ENCODE results near the gene NAPEPLD. TPM values are rescaled to one million over a fixed set of nuclear protein-coding genes. Genes with fewer than 3 reads are reported as not detected.
A peak's percentile ranks its signal among the peaks of the same experiment; 100 is the strongest.
"Not testable (repeated sequence)": the region's sequence is repeated elsewhere in the genome, so short reads cannot be mapped to it uniquely, and the experiment has no call there.

NAPEPLD gene
- total RNA-seq, 4 donors from 2014 or later = 51.9 to 179 (median 81.8) TPM

DNA sequence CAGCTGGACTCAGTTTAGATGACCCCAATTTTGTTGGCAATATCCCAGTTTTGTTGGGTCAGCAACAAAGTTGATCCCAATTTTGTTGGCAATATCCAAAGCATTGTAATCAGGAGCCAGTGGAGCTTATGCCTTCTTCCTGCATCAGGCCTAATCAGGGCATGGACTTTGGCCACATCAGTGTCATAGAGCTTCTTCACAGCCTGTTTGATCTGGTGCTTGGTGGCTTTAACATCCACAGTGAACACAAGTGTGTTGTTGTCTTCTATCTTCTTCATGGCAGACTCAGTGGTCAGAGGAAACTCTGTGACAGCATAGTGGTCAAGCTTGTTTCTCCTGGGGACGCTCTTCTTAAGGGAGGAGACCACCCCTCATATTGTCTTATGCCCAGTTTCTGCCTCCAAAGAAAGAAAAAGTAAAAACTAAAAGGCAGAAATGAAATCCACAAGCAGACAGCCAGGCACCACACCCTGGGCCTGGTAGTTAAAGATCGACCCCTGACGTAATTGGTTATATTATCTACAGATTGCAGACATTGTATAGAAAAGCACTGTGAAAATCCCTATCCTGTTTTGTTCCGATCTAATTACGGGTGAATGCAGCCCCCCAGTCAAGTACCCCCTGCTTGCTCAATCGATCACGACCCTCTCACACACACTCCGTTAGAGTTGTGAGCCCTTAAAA, 3.2 kb upstream of the NAPEPLD start:
- Histone ChIP-seq H3K4me1 (peaks cover 4 to 43% (median 20%) of the 10 kb centered on the region in 4 donors), H3K27ac (peak overlapping the region; percentile 78 to 97 (median 96))
- TF ChIP-seq POLR2A (IDR thresholded peaks at IDR 0.05) = peak; percentile 29
- TF ChIP-seq POLR2AphosphoS5 (IDR thresholded peaks at IDR 0.05) = peak in 2 of 3 donors; percentile 58 to 61
- H3K36me3 ChIP-seq; H3K9me3 ChIP-seq; H3K27me3 ChIP-seq; intact Hi-C loops (cut with DNase I; ENCODE audit: low total_unique reads); H3K4me3 ChIP-seq; in situ Hi-C loops (cut with MboI; ENCODE audit: low pct_ligation_motif_present in 1 of 4, low pct_unique_long_range_greater_than_20kb in 1 of 4, low sequenced_read_pairs in 3 of 4): not testable (repeated sequence)
- peak; percentile 64 for DNase-seq
- 74 to 89% methylated on average over 6 to 8 of the region's 8 CpGs for WGBS, 2 donors (ENCODE audit: low coverage in 1 of 2)

DNA sequence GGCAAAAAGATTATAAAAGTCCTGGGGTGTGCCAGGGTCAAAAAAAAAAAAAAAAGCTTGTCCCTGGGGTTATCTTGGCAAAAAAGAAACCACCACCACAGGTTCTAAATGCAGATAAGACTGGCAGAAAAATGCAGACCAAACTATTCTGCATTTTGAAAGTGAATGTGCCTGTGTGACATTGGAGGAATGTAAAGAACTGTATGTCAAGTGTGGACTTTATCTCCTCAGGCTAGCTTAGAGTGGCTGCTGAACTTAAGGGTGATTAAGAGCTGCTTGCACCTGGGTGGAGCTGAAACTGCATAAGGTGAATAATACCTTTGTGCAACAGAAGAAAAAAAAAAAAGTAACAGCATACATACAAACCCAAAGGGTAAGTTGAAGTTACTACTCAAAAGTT, 1.3 kb upstream of the NAPEPLD start:
- Histone ChIP-seq H3K4me3 (peak overlapping the region in 1 of 4 donors; percentile 77), H3K9me3 (no peaks in the 10 kb centered on the region), H3K27ac (peak overlapping the region; percentile 94 to 97 (median 96)), H3K36me3 (no peaks in the 10 kb centered on the region), H3K4me1 (peaks cover 7 to 62% (median 31%) of the 10 kb centered on the region in 4 donors), H3K27me3 (no peaks in the 10 kb centered on the region)
- intact Hi-C loops (cut with DNase I; ENCODE audit: low total_unique reads) (no loop called here), in situ Hi-C loops (cut with MboI; ENCODE audit: low pct_ligation_motif_present in 1 of 4, low pct_unique_long_range_greater_than_20kb in 1 of 4, low sequenced_read_pairs in 3 of 4) (no loop called here)
- TF ChIP-seq, protein P1, sequence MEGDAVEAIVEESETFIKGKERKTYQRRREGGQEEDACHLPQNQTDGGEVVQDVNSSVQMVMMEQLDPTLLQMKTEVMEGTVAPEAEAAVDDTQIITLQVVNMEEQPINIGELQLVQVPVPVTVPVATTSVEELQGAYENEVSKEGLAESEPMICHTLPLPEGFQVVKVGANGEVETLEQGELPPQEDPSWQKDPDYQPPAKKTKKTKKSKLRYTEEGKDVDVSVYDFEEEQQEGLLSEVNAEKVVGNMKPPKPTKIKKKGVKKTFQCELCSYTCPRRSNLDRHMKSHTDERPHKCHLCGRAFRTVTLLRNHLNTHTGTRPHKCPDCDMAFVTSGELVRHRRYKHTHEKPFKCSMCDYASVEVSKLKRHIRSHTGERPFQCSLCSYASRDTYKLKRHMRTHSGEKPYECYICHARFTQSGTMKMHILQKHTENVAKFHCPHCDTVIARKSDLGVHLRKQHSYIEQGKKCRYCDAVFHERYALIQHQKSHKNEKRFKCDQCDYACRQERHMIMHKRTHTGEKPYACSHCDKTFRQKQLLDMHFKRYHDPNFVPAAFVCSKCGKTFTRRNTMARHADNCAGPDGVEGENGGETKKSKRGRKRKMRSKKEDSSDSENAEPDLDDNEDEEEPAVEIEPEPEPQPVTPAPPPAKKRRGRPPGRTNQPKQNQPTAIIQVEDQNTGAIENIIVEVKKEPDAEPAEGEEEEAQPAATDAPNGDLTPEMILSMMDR (IDR thresholded peaks at IDR 0.05) = no peak
- TF ChIP-seq EP300 (IDR thresholded peaks at IDR 0.05; ENCODE audit: low read depth) = no peak
- TF ChIP-seq POLR2A (IDR thresholded peaks at IDR 0.05) = peak; percentile 64
- peak; percentile 31 to 85 (median 78) for TF ChIP-seq POLR2AphosphoS5 (IDR thresholded peaks at IDR 0.05)
- DNase-seq = peak; percentile 50

DNA sequence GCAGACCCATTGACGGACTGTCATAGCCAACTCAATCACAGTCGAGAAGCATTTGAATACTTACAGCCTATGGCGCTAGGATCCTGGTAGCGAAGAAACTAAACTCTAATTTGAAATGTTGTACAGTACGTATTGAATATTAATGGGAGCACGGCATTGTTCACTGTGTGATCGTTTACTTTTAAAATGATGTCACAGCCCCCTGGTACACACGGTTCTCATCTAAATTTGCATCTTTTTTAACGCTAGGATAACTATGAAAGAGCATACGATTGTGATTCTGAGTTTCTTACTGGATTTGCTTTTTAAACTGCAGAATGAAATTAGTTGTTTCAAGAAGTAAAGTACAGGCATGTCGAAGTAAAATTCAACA, 895 bp upstream of the NAPEPLD start:
- peak overlapping the region; percentile 94 to 97 (median 96) for H3K27ac ChIP-seq
- 54 to 85% methylated on average over 7 to 11 of the region's 11 CpGs for WGBS, 2 donors (ENCODE audit: low coverage in 1 of 2)
- TF ChIP-seq, protein P1 (IDR thresholded peaks at IDR 0.05) = no peak
- TF ChIP-seq POLR2AphosphoS5 (IDR thresholded peaks at IDR 0.05) (no peak), POLR2A (IDR thresholded peaks at IDR 0.05) (no peak), EP300 (IDR thresholded peaks at IDR 0.05; ENCODE audit: low read depth) (no peak)
- in situ Hi-C loops (cut with MboI; ENCODE audit: low pct_ligation_motif_present in 1 of 4, low pct_unique_long_range_greater_than_20kb in 1 of 4, low sequenced_read_pairs in 3 of 4) (no loop called here), intact Hi-C loops (cut with DNase I; ENCODE audit: low total_unique reads) (no loop called here)
- DNase-seq = no peak
- peaks cover 7 to 65% (median 32%) of the 10 kb centered on the region in 4 donors for H3K4me1 ChIP-seq
- no peaks in the 10 kb centered on the region for H3K9me3 ChIP-seq
- H3K36me3 ChIP-seq = no peaks in the 10 kb centered on the region
- H3K27me3 ChIP-seq = no peaks in the 10 kb centered on the region
- peak overlapping the region in 3 of 4 donors; percentile 63 to 77 (median 75) for H3K4me3 ChIP-seq

DNA sequence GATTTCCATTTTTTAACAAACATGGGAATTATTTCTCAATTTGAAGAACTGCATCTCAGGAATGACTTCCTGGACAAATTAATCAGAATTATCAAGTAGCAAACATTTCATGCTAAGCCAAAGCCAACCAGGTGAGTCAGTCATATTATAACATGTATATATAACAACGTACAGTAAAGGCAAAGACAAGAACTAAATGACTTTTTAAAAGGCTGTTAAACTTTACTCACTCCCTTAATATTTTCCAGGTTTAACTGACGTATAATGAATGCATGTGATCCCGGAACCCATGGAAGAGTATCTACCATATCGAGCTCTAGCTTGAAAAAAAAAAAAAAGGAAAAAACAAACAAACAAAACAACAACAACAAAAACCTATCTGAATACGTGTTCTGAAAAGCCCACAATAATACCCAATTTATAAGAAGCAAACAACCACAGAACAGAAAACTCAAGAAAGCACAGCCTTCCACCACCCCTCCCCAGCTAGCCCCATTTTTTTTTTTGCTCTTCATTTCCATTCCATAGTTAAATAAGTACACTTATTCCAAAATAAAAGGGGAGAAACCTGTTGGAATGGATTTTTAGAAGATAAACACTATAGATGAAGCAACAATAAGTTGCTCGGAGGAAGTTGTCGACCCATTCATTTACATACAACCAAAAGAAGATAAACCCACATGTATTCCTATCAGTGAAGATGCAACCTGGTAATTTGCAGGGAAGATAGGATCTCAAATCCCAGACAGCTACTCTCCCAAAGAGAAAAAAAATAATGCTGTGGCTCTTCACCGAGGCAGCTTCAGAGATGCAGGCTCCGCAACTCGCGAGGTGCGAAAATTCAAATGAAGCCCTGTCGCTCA, 537 bp downstream of the NAPEPLD start:
- H3K27me3 ChIP-seq = no peaks in the 10 kb centered on the region
- intact Hi-C loops (cut with DNase I; ENCODE audit: low total_unique reads) (no loop called here), in situ Hi-C loops (cut with MboI; ENCODE audit: low pct_ligation_motif_present in 1 of 4, low pct_unique_long_range_greater_than_20kb in 1 of 4, low sequenced_read_pairs in 3 of 4) (no loop called here)

DNA sequence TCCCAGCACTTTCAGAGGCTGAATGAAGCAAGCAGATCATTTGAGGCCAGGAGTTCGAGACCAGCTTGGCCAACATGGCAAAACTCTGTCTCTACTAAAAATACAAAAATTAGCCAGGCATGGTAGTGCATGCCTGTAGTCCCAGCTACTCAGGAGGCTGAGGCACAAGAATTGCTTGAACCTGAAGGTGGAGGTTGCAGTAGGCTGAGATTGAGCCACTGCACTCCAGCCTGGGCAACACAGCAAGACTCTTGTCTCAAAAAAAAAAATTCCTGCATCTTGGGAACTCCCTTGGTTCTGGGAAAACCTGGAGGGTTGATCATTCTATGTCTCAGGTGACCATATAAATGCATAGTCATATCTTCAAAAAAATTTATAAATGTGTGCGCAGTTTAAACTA, 4.1 kb downstream of the NAPEPLD start:
- WGBS, 2 donors (ENCODE audit: low coverage in 1 of 2) = 91 to 100% methylated on average over 1 to 2 of the region's 2 CpGs
- H3K4me1 ChIP-seq = peaks cover 5 to 65% (median 39%) of the 10 kb centered on the region in 4 donors
- H3K27me3 ChIP-seq; H3K9me3 ChIP-seq; H3K36me3 ChIP-seq; intact Hi-C loops (cut with DNase I; ENCODE audit: low total_unique reads); DNase-seq; H3K4me3 ChIP-seq; in situ Hi-C loops (cut with MboI; ENCODE audit: low pct_ligation_motif_present in 1 of 4, low pct_unique_long_range_greater_than_20kb in 1 of 4, low sequenced_read_pairs in 3 of 4): not testable (repeated sequence)
- peak overlapping the region in 2 of 4 donors; percentile 19 to 57 for H3K27ac ChIP-seq

More for the DNA sequence above, 537 bp downstream of the NAPEPLD start:
- WGBS, 2 donors (ENCODE audit: low coverage in 1 of 2) = 2 to 3% methylated on average over 13 of the region's 13 CpGs
- H3K4me1 ChIP-seq = peaks cover 7 to 69% (median 38%) of the 10 kb centered on the region in 4 donors
- peak overlapping the region; percentile 63 to 83 (median 76) for H3K4me3 ChIP-seq
- no peak for TF ChIP-seq POLR2A (IDR thresholded peaks at IDR 0.05)
- TF ChIP-seq, protein P1 (IDR thresholded peaks at IDR 0.05) = no peak
- TF ChIP-seq POLR2AphosphoS5 (IDR thresholded peaks at IDR 0.05) = no peak
- TF ChIP-seq EP300 (IDR thresholded peaks at IDR 0.05; ENCODE audit: low read depth) = no peak
- no peaks in the 10 kb centered on the region for H3K9me3 ChIP-seq
- H3K27ac ChIP-seq = peak overlapping the region; percentile 94 to 97 (median 96)
- no peaks in the 10 kb centered on the region for H3K36me3 ChIP-seq
- no peak for DNase-seq
